NOMO-1 treated with dmso at 0.1 percent for 144 hours (cell line): ENCODE results near the gene KLHDC7B.

ENCODE experiments used
- DNase-seq: peaks from one replicate; lab custom pipeline; 2025; ENCODE audit not compliant: unreplicated experiment; lab: John Stamatoyannopoulos, UW

Gene KLHDC7B

GRCh38 chr22:50585238-50585637, 39.5 kb downstream of the KLHDC7B start:
- no peak for DNase-seq

- no peak for DNase-seq
Measured at GRCh38 chr22:50585781-50586180, 40.1 kb downstream of the KLHDC7B start.

GRCh38 chr22:50586416-50586815, 40.7 kb downstream of the KLHDC7B start:
- no peak for DNase-seq

- no peak for DNase-seq
Measured at GRCh38 chr22:50587407-50587806, 41.7 kb downstream of the KLHDC7B start.

GRCh38 chr22:50595189-50595588, 49.5 kb downstream of the KLHDC7B start:
- DNase-seq: no peak

- no peak for DNase-seq
Measured at GRCh38 chr22:50597097-50597496, 51.4 kb downstream of the KLHDC7B start.

- no peak for DNase-seq
Measured at GRCh38 chr22:50599816-50600455, 54.2 kb downstream of the KLHDC7B start.

- DNase-seq: no peak
Measured at GRCh38 chr22:50600538-50600937, 54.8 kb downstream of the KLHDC7B start, which contains the start of gene MAPK8IP2. Gene MAPK8IP2 (plus strand): TSS chr22:50600793. CDS start chr22:50600819, 26 bp downstream.
